Activated CD4-positive, alpha-beta memory T cell treated with anti-CD3 and anti-CD28 coated beads for 36 hours (primary cell): ENCODE measurements around the gene LRRC10. TPM values are rescaled to one million over a fixed set of nuclear protein-coding genes. Genes with fewer than 3 reads are reported as not detected.

Source experiments
- CTCF ChIA-PET: fragments of 350-600 bp; sonication (Branson Sonifier 250); formaldehyde crosslinking; loops from one replicate; lab custom pipeline; 2021; ENCODE audit warnings: antibody characterized with exemption, inconsistent platforms; lab: Charles Lee
- POLR2A ChIA-PET: fragments of 350-600 bp; sonication (Branson Sonifier 250); formaldehyde crosslinking; loops from one replicate; lab custom pipeline; 2021; ENCODE audit warnings: antibody characterized with exemption; lab: Charles Lee
- DNase-seq: peaks from one replicate; pipeline ENCODE4 v3.0.0-alpha.2; 2020
- H3K27ac Mint-ChIP-seq: one replicate; pipeline ENCODE4 v1.8.0; 2021; ENCODE audit warnings: mixed read lengths
- H3K27me3 Mint-ChIP-seq: one replicate; pipeline ENCODE4 v1.8.0; 2021; ENCODE audit warnings: mixed read lengths
- H3K36me3 Mint-ChIP-seq: one replicate; pipeline ENCODE4 v1.8.0; 2021; ENCODE audit warnings: mixed read lengths
- H3K4me1 Mint-ChIP-seq: one replicate; pipeline ENCODE4 v1.8.0; 2021; ENCODE audit warnings: low read depth, mixed read lengths
- H3K4me3 Mint-ChIP-seq: one replicate; pipeline ENCODE4 v1.8.0; 2021; ENCODE audit warnings: mild to moderate bottlenecking, mixed read lengths
- H3K9me3 Mint-ChIP-seq: one replicate; pipeline ENCODE4 v1.8.0; 2021; ENCODE audit warnings: mixed read lengths
- intact Hi-C: fragments of 100-400 bp; cut with micrococcal nuclease; formaldehyde crosslinking; loops from one replicate; pipeline ENCODE4 v1.15.1; 2023
- total RNA-seq, 2 experiments: library from RNA; stranded (reverse); gene quantifications; one replicate each; pipeline ENCODE4 v1.2.3, GENCODE V29; 2021

LRRC10 gene
- total RNA-seq, 2 experiments from 2014 or later = not detected

DNA sequence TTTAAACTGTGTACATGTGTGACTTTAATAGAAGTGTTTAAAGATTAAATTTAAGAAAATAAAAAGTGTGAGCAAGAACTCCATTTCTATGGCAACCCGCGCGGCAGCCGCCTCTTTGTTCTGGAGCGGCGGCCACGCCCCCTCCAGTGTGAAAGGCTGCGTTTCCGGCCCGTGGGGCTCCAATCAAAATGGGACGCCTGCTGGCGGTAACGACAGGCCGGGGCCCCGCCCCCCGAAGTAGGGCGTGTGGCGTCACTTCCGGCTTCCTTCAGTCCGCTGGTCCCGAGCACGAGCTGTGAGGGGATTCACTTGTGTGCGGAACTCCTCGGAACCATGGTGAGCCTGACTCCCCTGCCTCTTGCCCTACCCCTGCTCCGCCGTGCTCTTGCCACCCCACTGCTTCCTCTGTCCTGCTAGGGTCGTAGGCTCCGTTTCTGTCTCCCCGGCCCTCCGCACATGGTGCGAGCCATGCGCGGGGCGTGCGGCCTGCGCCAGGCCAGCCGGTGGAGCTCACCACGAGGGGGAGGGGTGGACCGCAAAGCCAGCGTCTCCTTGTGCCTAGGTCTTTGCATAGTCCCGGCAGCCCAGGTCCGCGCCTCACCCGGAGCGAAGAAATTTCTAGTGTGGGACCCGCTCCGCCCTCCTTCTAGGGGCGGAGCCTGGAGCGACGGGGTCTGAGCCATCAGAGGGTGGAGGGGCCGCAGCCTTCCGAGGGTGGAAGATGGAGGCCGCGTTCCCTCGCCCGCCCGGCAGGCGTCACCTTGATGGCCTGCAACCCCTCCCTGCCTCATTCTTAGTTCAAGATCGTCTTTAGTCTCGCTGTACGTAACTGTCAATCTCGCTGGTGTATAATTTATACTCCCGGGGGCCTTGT, 25.3 kb downstream of the LRRC10 start, which contains the start of gene CCT2:
Gene CCT2 (plus strand): TSS at position 271 of the 874 bp plus-strand sequence. CDS start 63 bp downstream, at position 334.
- CTCF ChIA-PET = interaction anchor here (0.7 to 2.4 kb wide), 6 partner anchors 11 to 430 kb away, joined by 3 to 9 read pairs (median 4); partner anchors contain the start of gene FRS2
- Mint-ChIP-seq H3K27me3 (no peaks in the 10 kb centered on the region), H3K27ac (peak within 1 kb of the TSS; percentile 90), H3K4me1 (peaks cover 31% of the 10 kb centered on the region), H3K36me3 (peaks cover 28% of the 10 kb centered on the region), H3K9me3 (no peaks in the 10 kb centered on the region), H3K4me3 (peak within 1 kb of the TSS; percentile 83)
- intact Hi-C loops = loop anchor here (1.0 to 10.0 kb wide), 10 partner anchors 53 to 779 kb away; partner anchors contain the start of genes CNOT2, CPSF6, FRS2 and KCNMB4
- DNase-seq = peak; percentile 97
- POLR2A ChIA-PET = interaction anchor here (0.6 to 0.7 kb wide), 2 partner anchors 115 to 258 kb away, joined by 3 read pairs; partner anchors contain the start of gene FRS2

DNA sequence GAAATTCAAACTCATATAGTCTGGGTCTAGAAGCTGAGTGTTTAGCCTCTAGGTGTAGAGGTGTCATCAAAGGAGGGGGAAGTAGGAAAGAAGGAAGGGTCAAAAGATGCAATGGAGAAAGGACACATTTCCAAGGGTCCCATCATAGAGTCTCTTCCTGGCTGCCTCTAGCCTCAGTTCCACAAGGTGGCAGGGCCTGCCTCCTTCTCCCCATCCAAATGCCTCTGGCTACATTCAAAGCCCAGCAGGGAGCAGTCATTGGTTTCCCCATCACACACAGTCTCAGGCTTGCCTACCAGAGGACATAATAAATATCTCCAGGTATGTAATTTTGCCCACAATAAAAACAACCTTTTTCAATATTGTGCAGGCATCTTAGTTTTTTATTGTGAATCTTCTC, 27.5 kb downstream of the LRRC10 start:
- Mint-ChIP-seq H3K27me3 (no peaks in the 10 kb centered on the region), H3K9me3 (no peaks in the 10 kb centered on the region), H3K4me1 (peaks cover 16% of the 10 kb centered on the region), H3K27ac (no peak overlapping the region), H3K36me3 (peaks cover 10% of the 10 kb centered on the region), H3K4me3 (no peak overlapping the region)
- POLR2A ChIA-PET = no interaction called here
- DNase-seq = no peak
- intact Hi-C loops = loop anchor here (10.0 kb wide), 2 partner anchors 662 to 782 kb away; partner anchors contain the start of genes CNOT2 and KCNMB4
- CTCF ChIA-PET = interaction anchor here (1.5 kb wide), 1 partner anchor 13 kb away, joined by 9 read pairs; no protein-coding TSS in a partner anchor

DNA sequence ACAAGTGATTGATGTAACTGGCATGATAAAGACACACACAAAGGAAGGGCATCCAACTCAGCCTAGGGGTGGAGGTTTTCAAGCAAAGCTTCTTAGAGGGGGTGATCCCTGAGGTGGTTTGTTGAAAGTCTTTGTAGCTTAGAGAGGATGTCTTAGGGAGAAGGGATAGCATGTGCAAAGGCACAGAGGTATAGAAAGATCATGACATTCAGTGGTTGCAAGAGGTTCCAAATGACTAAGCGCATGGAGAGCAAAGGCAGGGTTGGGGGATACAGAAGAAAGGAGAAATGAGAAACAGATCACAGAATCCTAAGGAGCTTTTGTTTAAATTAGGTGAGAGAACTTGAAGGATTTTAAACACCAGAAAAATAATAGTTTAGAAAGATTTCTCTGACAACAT, 30.6 kb downstream of the LRRC10 start:
- intact Hi-C loops = loop anchor here (10.0 kb wide), 2 partner anchors 665 to 785 kb away; partner anchors contain the start of genes CNOT2 and KCNMB4
- POLR2A ChIA-PET = no interaction called here

GRCh38 chr12:69579029-69579428, 31.7 kb downstream of the LRRC10 start:
- Mint-ChIP-seq H3K27me3 (no peaks in the 10 kb centered on the region), H3K36me3 (peaks cover 8% of the 10 kb centered on the region), H3K27ac (no peak overlapping the region), H3K9me3 (no peaks in the 10 kb centered on the region), H3K4me1 (peaks cover 7% of the 10 kb centered on the region), H3K4me3 (no peak overlapping the region)
- no peak for DNase-seq
- ChIA-PET POLR2A (no interaction called here), CTCF (interaction anchor here (0.8 to 2.6 kb wide), 5 partner anchors 8 to 221 kb away, joined by 3 to 9 read pairs (median 4); no protein-coding TSS in a partner anchor)
- intact Hi-C loops = no loop called here

More for the DNA sequence above, 30.6 kb downstream of the LRRC10 start:
- CTCF ChIA-PET = interaction anchor here (0.6 to 2.6 kb wide), 4 partner anchors 9 to 222 kb away, joined by 3 to 9 read pairs (median 4); no protein-coding TSS in a partner anchor
- Mint-ChIP-seq H3K4me1 (peaks cover 9% of the 10 kb centered on the region), H3K27ac (no peak overlapping the region), H3K36me3 (no peaks in the 10 kb centered on the region), H3K27me3 (no peaks in the 10 kb centered on the region), H3K9me3 (no peaks in the 10 kb centered on the region), H3K4me3 (no peak overlapping the region)
- DNase-seq = no peak

DNA sequence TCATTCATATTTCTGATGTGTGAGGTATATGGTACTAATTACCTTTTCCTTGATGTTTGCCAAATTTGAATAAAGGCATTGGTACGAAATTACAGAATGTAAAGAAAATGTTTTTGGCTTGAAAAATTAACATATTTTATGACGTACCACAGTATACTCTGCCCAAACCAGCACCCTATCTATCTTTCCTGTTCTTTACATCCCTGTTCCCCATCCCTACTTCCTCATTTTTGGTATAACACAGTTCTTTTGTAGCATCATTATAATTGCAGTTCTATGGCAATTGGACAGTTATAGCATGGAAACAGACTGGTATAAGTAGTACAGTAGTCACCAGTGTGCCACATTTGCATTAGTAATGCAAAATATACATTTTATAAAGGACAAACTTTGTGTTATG, 32.4 kb downstream of the LRRC10 start:
- POLR2A ChIA-PET = no interaction called here
- peaks cover 12% of the 10 kb centered on the region for H3K36me3 Mint-ChIP-seq
- no peak overlapping the region for H3K27ac Mint-ChIP-seq
- CTCF ChIA-PET = interaction anchor here (1.5 to 2.6 kb wide), 2 partner anchors 10 to 220 kb away, joined by 3 to 9 read pairs; no protein-coding TSS in a partner anchor
- H3K9me3 Mint-ChIP-seq = no peaks in the 10 kb centered on the region
- H3K27me3 Mint-ChIP-seq = no peaks in the 10 kb centered on the region
- no peak overlapping the region for H3K4me3 Mint-ChIP-seq
- intact Hi-C loops = no loop called here
- DNase-seq = no peak
- peaks cover 5% of the 10 kb centered on the region for H3K4me1 Mint-ChIP-seq

- Mint-ChIP-seq H3K4me1 (peaks cover 5% of the 10 kb centered on the region), H3K27ac (no peak overlapping the region)
- POLR2A ChIA-PET = no interaction called here
Observed at GRCh38 chr12:69575346-69575745, 35.4 kb downstream of the LRRC10 start.

DNA sequence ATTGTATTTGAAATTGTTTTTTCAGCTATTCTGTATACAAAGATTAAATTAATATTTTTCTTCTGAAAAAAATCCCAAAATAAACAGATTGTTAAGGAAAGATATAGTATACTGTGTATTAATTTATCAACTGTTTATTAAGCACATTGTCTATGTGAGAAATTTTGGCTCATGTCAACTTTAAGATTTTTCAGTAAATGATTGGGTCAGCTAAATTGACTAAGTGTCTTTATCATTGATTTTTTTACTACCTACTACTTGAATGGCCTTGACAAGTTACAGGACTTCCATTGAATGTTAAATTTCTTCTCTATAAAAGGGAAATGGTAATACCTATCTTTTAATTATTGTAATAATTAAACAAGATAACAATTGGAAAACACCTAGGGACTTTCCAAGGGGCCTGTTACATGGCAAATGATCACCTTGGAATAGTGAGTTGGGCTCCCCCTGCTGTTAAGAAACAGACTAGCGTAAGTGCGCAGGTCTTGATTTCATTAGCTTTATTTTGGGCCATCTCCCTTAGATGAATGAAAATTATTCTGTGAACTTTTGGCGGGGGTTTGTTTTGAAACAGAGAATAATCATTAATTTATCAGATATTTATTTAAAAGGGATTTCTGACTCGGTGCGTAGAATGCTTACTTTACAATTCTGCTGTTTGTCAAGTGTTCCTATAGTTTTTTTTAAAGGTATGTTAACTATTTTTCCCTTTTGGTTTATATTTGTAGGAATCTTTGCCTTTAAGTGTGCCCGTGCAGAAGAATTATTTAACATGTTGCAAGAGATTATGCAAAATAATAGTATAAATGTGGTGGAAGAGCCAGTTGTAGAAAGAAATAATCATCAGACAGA, 39.9 kb downstream of the LRRC10 start:
- ChIA-PET POLR2A (interaction anchor here (0.8 to 1.8 kb wide), 2 partner anchors 212 to 240 kb away, joined by 4 read pairs; no protein-coding TSS in a partner anchor), CTCF (interaction anchor here (0.6 to 5.9 kb wide), 52 partner anchors 9 to 452 kb away, joined by 3 to 76 read pairs (median 4); partner anchors contain the start of genes CCT2, FRS2 and LYZ)
- Mint-ChIP-seq H3K36me3 (peaks cover 26% of the 10 kb centered on the region), H3K4me3 (no peak overlapping the region), H3K27me3 (no peaks in the 10 kb centered on the region), H3K4me1 (peaks cover 9% of the 10 kb centered on the region), H3K27ac (no peak overlapping the region), H3K9me3 (no peaks in the 10 kb centered on the region)
- DNase-seq = peak; percentile 54
- intact Hi-C loops = loop anchor here (1.0 to 2.0 kb wide), 5 partner anchors 100 to 416 kb away; partner anchors contain the start of gene FRS2

More at GRCh38 chr12:69575346-69575745, 35.4 kb downstream of the LRRC10 start:
- CTCF ChIA-PET = interaction anchor here (1.8 kb wide), 1 partner anchor 9 kb away, joined by 5 read pairs; no protein-coding TSS in a partner anchor
- intact Hi-C loops = no loop called here
- Mint-ChIP-seq H3K27me3 (no peaks in the 10 kb centered on the region), H3K36me3 (peaks cover 22% of the 10 kb centered on the region), H3K4me3 (no peak overlapping the region), H3K9me3 (no peaks in the 10 kb centered on the region)
- DNase-seq = no peak

DNA sequence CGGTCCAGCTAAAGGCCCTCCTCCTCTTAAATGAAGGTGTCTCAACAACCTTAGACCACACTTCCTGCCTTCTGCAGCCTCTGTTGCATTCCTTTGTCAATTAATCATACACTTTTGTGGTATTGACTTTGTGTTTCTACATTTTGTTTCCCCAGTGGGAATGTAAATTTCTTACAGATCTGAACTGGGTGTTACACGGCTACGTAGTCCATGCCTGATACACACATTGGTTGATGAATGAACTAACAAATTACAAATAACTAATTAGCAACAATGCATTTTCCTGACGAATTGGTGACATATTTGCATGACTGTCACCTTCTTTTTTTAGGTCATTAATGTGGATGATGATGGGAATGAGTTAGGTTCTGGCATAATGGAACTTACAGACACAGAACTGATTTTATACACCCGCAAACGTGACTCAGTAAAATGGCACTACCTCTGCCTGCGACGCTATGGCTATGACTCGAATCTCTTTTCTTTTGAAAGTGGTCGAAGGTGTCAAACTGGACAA, 40.6 kb downstream of the LRRC10 start:
- H3K4me1 Mint-ChIP-seq = peaks cover 9% of the 10 kb centered on the region
- no peaks in the 10 kb centered on the region for H3K9me3 Mint-ChIP-seq
- H3K4me3 Mint-ChIP-seq = no peak overlapping the region
- no peaks in the 10 kb centered on the region for H3K27me3 Mint-ChIP-seq
- ChIA-PET CTCF (interaction anchor here (0.7 to 5.9 kb wide), 35 partner anchors 9 to 415 kb away, joined by 3 to 76 read pairs (median 5); partner anchors contain the start of genes CCT2, FRS2 and LYZ), POLR2A (interaction anchor here (0.8 to 1.8 kb wide), 2 partner anchors 211 to 239 kb away, joined by 4 read pairs; no protein-coding TSS in a partner anchor)
- no peak for DNase-seq
- peak overlapping the region; percentile 35 for H3K27ac Mint-ChIP-seq
- peaks cover 26% of the 10 kb centered on the region for H3K36me3 Mint-ChIP-seq
- intact Hi-C loops = loop anchor here (1.0 to 2.0 kb wide), 4 partner anchors 100 to 415 kb away; partner anchors contain the start of gene FRS2

DNA sequence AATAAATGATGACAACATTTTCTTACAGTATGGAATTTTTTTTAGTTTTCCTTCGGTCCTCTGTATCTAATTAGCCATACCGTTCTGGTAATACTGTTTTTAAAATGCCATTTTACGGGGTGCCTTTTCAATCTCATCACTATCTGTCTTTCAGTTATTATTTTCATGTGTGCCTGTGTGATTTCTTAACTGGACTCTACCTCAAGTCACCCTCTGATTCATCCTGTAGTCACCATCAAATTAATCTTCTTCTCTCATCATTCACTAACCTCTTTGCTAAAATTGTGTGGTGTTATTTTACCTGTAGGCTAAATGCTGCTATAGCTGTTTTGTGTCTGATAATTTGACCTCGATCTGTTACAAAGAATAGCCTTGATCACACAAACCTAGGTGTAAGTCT, 41.5 kb downstream of the LRRC10 start:
- no peaks in the 10 kb centered on the region for H3K27me3 Mint-ChIP-seq
- DNase-seq = no peak
- intact Hi-C loops = no loop called here
- POLR2A ChIA-PET = no interaction called here
- H3K36me3 Mint-ChIP-seq = peaks cover 21% of the 10 kb centered on the region
- H3K4me3 Mint-ChIP-seq = no peak overlapping the region
- no peaks in the 10 kb centered on the region for H3K9me3 Mint-ChIP-seq
- CTCF ChIA-PET = interaction anchor here (0.9 to 5.9 kb wide), 13 partner anchors 11 to 286 kb away, joined by 3 to 76 read pairs (median 6); partner anchors contain the start of genes CCT2, FRS2 and LYZ
- peak overlapping the region; percentile 2 for H3K27ac Mint-ChIP-seq
- peaks cover 9% of the 10 kb centered on the region for H3K4me1 Mint-ChIP-seq

- DNase-seq = no peak
- H3K27ac Mint-ChIP-seq = no peak overlapping the region
- ChIA-PET CTCF (interaction anchor here (0.6 to 1.8 kb wide), 4 partner anchors 8 to 193 kb away, joined by 3 to 5 read pairs (median 3); no protein-coding TSS in a partner anchor), POLR2A (no interaction called here)
- H3K4me3 Mint-ChIP-seq = no peak overlapping the region
- H3K36me3 Mint-ChIP-seq = peaks cover 5% of the 10 kb centered on the region
- no peaks in the 10 kb centered on the region for H3K9me3 Mint-ChIP-seq
- intact Hi-C loops = no loop called here
- peaks cover 9% of the 10 kb centered on the region for H3K4me1 Mint-ChIP-seq
- no peaks in the 10 kb centered on the region for H3K27me3 Mint-ChIP-seq
Observed at GRCh38 chr12:69566603-69567002, 44.1 kb downstream of the LRRC10 start.
